Liver (tissue), 9 donors: ENCODE results near the gene NOS1AP. TPM values are rescaled to one million over a fixed set of nuclear protein-coding genes. Genes with fewer than 3 reads are reported as not detected.

ENCODE experiments used
- DNase-seq: peaks from one replicate; pipeline ENCODE4 v3.0.0-alpha.2; 2017; ENCODE audit warnings: low spot score
- H3K27ac ChIP-seq, 2 donors: one replicate each; pipeline ENCODE4 v1.7.0; 2013; ENCODE audit warnings: inconsistent platforms in 2 of 2, low read length in 2 of 2, control low read depth in 1 of 2, low read depth in 1 of 2, mild to moderate bottlenecking in 1 of 2
- H3K27me3 ChIP-seq, 4 donors: one replicate each; pipeline versions ENCODE4 v1.6.1 to v1.7.0; 2013; ENCODE audit warnings: low read length in 3 of 4, inconsistent platforms in 1 of 4, mild to moderate bottlenecking in 1 of 4, moderate library complexity in 1 of 4; ENCODE audit not compliant: control insufficient read depth in 4 of 4, insufficient read depth in 4 of 4
- H3K36me3 ChIP-seq, 4 donors: one replicate each; pipeline versions ENCODE4 v1.6.1 to v1.7.0; 2013; ENCODE audit warnings: low read length in 3 of 4, mild to moderate bottlenecking in 3 of 4, low read depth in 1 of 4, moderate library complexity in 1 of 4; ENCODE audit not compliant: control insufficient read depth in 4 of 4, insufficient read depth in 3 of 4
- H3K4me1 ChIP-seq, 4 donors: one replicate each; pipeline versions ENCODE4 v1.6.1 to v1.7.0; 2013; ENCODE audit warnings: low read length in 3 of 4, mild to moderate bottlenecking in 3 of 4, moderate library complexity in 1 of 4; ENCODE audit not compliant: control insufficient read depth in 4 of 4, insufficient read depth in 4 of 4
- H3K4me3 ChIP-seq, 3 donors: one replicate each; pipeline versions ENCODE4 v1.6.1 to v1.7.0; 2013; ENCODE audit warnings: low read length in 3 of 3, control low read depth in 1 of 3, low read depth in 1 of 3, mild to moderate bottlenecking in 1 of 3
- H3K9ac ChIP-seq, 2 donors: one replicate each; pipeline ENCODE4 v1.7.0; 2013; ENCODE audit warnings: low read length in 2 of 2, mild to moderate bottlenecking in 2 of 2, moderate library complexity in 2 of 2, control low read depth in 1 of 2, low read depth in 1 of 2
- H3K9me3 ChIP-seq, 4 donors: one replicate each; pipeline versions ENCODE4 v1.6.1 to v1.7.0; 2013; ENCODE audit warnings: low read length in 3 of 4; ENCODE audit not compliant: control insufficient read depth in 4 of 4
- ATF3 ChIP-seq: IDR thresholded peaks from 2 replicates; pipeline ENCODE4 v1.6.1; 2016; ENCODE audit warnings: antibody characterized with exemption
- EGR1 ChIP-seq, 2 donors: IDR thresholded peaks; 2 replicates each; pipeline ENCODE4 v1.6.1; 2016 to 2018; ENCODE audit warnings: antibody characterized with exemption in 2 of 2, low read depth in 2 of 2
- FOXA1 ChIP-seq: IDR thresholded peaks from 2 replicates; pipeline ENCODE4 v1.6.1; 2016; ENCODE audit warnings: antibody characterized with exemption
- FOXA2 ChIP-seq: IDR thresholded peaks from 2 replicates; pipeline ENCODE4 v1.6.1; 2016; ENCODE audit warnings: antibody characterized with exemption
- GABPA ChIP-seq, 2 donors: IDR thresholded peaks in 1 of 2; conservative IDR thresholded peaks in 1 of 2; 2 replicates each; pipeline ENCODE4 v1.6.1; 2016; ENCODE audit warnings: antibody characterized with exemption in 2 of 2, mild to moderate bottlenecking in 1 of 2, moderate library complexity in 1 of 2
- HNF4A ChIP-seq, 2 donors: conservative IDR thresholded peaks; 2 replicates each; pipeline ENCODE4 v1.6.1; 2016; ENCODE audit warnings: antibody characterized with exemption in 2 of 2, mild to moderate bottlenecking in 2 of 2
- HNF4G ChIP-seq: IDR thresholded peaks from 2 replicates; pipeline ENCODE4 v1.6.1; 2016; ENCODE audit warnings: antibody characterized with exemption
- JUND ChIP-seq, 2 donors: IDR thresholded peaks; 2 replicates each; pipeline ENCODE4 v1.6.1; 2016; ENCODE audit warnings: antibody characterized with exemption in 2 of 2
- MAX ChIP-seq: IDR thresholded peaks from 2 replicates; pipeline ENCODE4 v1.6.1; 2016; ENCODE audit warnings: antibody characterized with exemption
- NR2F2 ChIP-seq: IDR thresholded peaks from 2 replicates; pipeline ENCODE4 v1.6.1; 2016; ENCODE audit warnings: antibody characterized with exemption
- RAD21 ChIP-seq, 2 donors: IDR thresholded peaks; 2 replicates each; pipeline ENCODE4 v1.6.1; 2016; ENCODE audit warnings: antibody characterized with exemption in 2 of 2, mild to moderate bottlenecking in 2 of 2
- REST ChIP-seq: IDR thresholded peaks from 2 replicates; pipeline ENCODE4 v1.6.1; 2016; ENCODE audit warnings: antibody characterized with exemption, mild to moderate bottlenecking
- RXRA ChIP-seq, 2 donors: IDR thresholded peaks; 2 replicates each; pipeline ENCODE4 v1.6.1; 2017 to 2018; ENCODE audit warnings: antibody characterized with exemption in 2 of 2, mild to moderate bottlenecking in 1 of 2
- SP1 ChIP-seq: IDR thresholded peaks from 2 replicates; pipeline ENCODE4 v1.6.1; 2018; ENCODE audit warnings: antibody characterized with exemption, mild to moderate bottlenecking
- TAF1 ChIP-seq: conservative IDR thresholded peaks from 2 replicates; pipeline ENCODE4 v1.6.1; 2016; ENCODE audit warnings: antibody characterized with exemption, mild to moderate bottlenecking
- YY1 ChIP-seq: IDR thresholded peaks from 2 replicates; pipeline ENCODE4 v1.6.1; 2016; ENCODE audit warnings: antibody characterized with exemption, mild to moderate bottlenecking
- ZBTB33 ChIP-seq: IDR thresholded peaks from 2 replicates; pipeline ENCODE4 v1.6.1; 2016; ENCODE audit warnings: antibody characterized with exemption
- polyA plus RNA-seq, 2 donors: library from polyadenylated mRNA; stranded (reverse) in 1 of 2; unstranded in 1 of 2; fragments of 200-250 nt in 1 of 2; fragments of >200 nt in 1 of 2; fragmentation: Nextera tagmentation in 1 of 2; extraction: Ambion mirVana in 1 of 2; gene quantifications; one replicate each; pipeline versions ENCODE4 v1.2.1 to v1.2.3, GENCODE V29; 2013 to 2015
- total RNA-seq, 2 donors: library from RNA; depleted of rRNA; stranded (reverse); fragments of >200 nt; gene quantifications; one replicate each; pipeline ENCODE4 v1.2.3, GENCODE V29; 2014
- TF ChIP-seq, protein P1 (sequence below): fragments of 150-350 bp; IDR thresholded peaks from 2 replicates; pipeline ENCODE4 v1.5.1; 2017; ENCODE audit warnings: improper control_type of control experiment, low read depth, low read length; ENCODE audit not compliant: missing input control
- donor health status: healthy.
- donor health status: healthy.
- donor health status: healthy.
- donor health status: healthy.
- donor health status: healthy.

NOS1AP gene
- total and polyA plus RNA-seq, 4 donors = 1.4 to 13.0 (median 4.5) TPM

DNA sequence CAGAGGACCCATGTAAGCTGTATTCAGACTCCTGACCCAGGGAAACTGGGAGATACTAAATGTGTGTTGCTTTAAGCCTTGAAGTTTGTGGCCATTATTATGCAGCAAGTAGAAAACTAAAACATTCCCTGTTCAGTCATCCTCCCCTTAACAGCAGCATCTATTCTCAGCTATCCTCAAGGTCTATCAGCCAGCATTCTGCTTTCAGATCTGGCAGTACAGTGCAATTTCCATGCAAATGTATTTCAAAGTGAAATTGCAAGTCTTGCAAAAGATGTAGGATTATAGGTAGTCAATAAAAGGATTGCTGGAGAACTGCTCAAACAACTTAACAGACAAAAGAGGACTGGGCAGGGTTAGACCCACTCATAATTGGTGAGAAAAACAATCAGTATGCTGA lies 111.3 kb downstream of the NOS1AP start:
- DNase-seq = no peak
- peaks cover 0 to 11% (median 2%) of the 10 kb centered on the region in 4 donors for H3K4me1 ChIP-seq
- no peak overlapping the region for H3K4me3 ChIP-seq
- no peaks in the 10 kb centered on the region for H3K27me3 ChIP-seq
- no peaks in the 10 kb centered on the region for H3K36me3 ChIP-seq
- no peak overlapping the region for H3K27ac ChIP-seq
- H3K9me3 ChIP-seq = no peaks in the 10 kb centered on the region
- TF ChIP-seq FOXA1 (no peak), ZBTB33 (no peak), SP1 (no peak), GABPA (IDR thresholded peaks at IDR 0.05 in 1 of 2, conservative IDR thresholded peaks at IDR 0.05 in 1 of 2) (no peak), YY1 (no peak), ATF3 (no peak), MAX (no peak), JUND (IDR thresholded peaks at IDR 0.05) (no peak), HNF4A (conservative IDR thresholded peaks at IDR 0.05) (no peak), REST (no peak), FOXA2 (no peak), RXRA (IDR thresholded peaks at IDR 0.05) (no peak), EGR1 (IDR thresholded peaks at IDR 0.05; ENCODE audit: low read depth in 2 of 2) (no peak), RAD21 (IDR thresholded peaks at IDR 0.05) (no peak), TAF1 (no peak), NR2F2 (no peak), HNF4G (no peak)
- TF ChIP-seq, protein P1, sequence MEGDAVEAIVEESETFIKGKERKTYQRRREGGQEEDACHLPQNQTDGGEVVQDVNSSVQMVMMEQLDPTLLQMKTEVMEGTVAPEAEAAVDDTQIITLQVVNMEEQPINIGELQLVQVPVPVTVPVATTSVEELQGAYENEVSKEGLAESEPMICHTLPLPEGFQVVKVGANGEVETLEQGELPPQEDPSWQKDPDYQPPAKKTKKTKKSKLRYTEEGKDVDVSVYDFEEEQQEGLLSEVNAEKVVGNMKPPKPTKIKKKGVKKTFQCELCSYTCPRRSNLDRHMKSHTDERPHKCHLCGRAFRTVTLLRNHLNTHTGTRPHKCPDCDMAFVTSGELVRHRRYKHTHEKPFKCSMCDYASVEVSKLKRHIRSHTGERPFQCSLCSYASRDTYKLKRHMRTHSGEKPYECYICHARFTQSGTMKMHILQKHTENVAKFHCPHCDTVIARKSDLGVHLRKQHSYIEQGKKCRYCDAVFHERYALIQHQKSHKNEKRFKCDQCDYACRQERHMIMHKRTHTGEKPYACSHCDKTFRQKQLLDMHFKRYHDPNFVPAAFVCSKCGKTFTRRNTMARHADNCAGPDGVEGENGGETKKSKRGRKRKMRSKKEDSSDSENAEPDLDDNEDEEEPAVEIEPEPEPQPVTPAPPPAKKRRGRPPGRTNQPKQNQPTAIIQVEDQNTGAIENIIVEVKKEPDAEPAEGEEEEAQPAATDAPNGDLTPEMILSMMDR = no peak
- H3K9ac ChIP-seq = no peak overlapping the region
